WTC11 (cell line): ENCODE results near the gene PHACTR3.

ENCODE experiments used
- CTCF ChIP-seq: fragments of 200-600 bp; IDR thresholded peaks from 2 replicates; pipeline ENCODE4 v1.8.0; 2022; ENCODE audit warnings: antibody characterized with exemption
- NR2C2 ChIP-seq: sonication (generic); formaldehyde crosslinking; IDR thresholded peaks from 2 replicates; pipeline ENCODE4 v1.8.0; 2022; ENCODE audit warnings: mild to moderate bottlenecking, missing genetic modification reagents
- SP1 ChIP-seq: sonication (generic); formaldehyde crosslinking; conservative IDR thresholded peaks from 2 replicates; pipeline ENCODE4 v1.8.1; 2022; ENCODE audit warnings: missing genetic modification reagents

- TF ChIP-seq CTCF (no peak), NR2C2 (no peak), SP1 (no peak)
These were observed 39.3 kb downstream of the PHACTR3 start for GRCh38 chr20:59643615-59644061.
